Choroid plexus epithelial cell (primary cell): Measurements from ENCODE around the gene STON1.
"Not testable (repeated sequence)": the region's sequence is repeated elsewhere in the genome, so short reads cannot be mapped to it uniquely, and the experiment has no call there.

Source experiments
- DNase-seq: peaks from one replicate; pipeline ENCODE4 v3.0.0-alpha.2; 2010; ENCODE audit warnings: low read depth
- H3K4me3 ChIP-seq: 2 replicates; pipeline ENCODE4 v1.5.1; 2011; ENCODE audit warnings: low read depth, mild to moderate bottlenecking, control low read depth, low read length, moderate library complexity
- TF ChIP-seq, protein P1 (sequence below): conservative IDR thresholded peaks from 2 replicates; pipeline ENCODE4 v1.5.1; 2011; ENCODE audit warnings: low read depth, mild to moderate bottlenecking, control low read depth, inconsistent platforms, low read length, moderate library complexity

STON1 gene

DNA sequence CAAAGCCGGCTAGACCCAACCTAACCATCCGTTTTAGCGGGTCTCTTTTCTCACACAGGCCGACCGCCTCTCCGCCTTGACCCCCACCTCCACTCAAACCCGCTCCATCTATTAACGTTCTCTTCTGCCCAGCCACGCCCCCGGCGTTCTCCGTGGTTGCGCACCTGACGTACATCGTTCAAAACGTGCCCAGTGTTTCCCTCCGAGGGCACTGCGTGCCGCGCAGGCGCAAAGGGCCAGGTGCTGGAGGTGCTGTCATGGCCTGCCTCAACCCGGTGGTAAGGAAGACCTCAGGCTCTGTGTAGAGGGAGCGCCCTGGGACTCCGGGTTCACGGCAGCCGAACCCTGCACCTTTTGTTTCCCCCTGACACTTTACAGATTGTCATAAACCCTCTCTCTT, 87.7 kb downstream of the STON1 start, which contains the start of gene GTF2A1L:
TSS of gene GTF2A1L (plus strand) at position 239 of the 400 bp plus-strand sequence. CDS start at position 258, 19 bp downstream.
- TF ChIP-seq, protein P1, sequence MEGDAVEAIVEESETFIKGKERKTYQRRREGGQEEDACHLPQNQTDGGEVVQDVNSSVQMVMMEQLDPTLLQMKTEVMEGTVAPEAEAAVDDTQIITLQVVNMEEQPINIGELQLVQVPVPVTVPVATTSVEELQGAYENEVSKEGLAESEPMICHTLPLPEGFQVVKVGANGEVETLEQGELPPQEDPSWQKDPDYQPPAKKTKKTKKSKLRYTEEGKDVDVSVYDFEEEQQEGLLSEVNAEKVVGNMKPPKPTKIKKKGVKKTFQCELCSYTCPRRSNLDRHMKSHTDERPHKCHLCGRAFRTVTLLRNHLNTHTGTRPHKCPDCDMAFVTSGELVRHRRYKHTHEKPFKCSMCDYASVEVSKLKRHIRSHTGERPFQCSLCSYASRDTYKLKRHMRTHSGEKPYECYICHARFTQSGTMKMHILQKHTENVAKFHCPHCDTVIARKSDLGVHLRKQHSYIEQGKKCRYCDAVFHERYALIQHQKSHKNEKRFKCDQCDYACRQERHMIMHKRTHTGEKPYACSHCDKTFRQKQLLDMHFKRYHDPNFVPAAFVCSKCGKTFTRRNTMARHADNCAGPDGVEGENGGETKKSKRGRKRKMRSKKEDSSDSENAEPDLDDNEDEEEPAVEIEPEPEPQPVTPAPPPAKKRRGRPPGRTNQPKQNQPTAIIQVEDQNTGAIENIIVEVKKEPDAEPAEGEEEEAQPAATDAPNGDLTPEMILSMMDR, result no peak
- DNase-seq, result no peak
- H3K4me3 ChIP-seq, result no peak within 1 kb of the TSS

DNA sequence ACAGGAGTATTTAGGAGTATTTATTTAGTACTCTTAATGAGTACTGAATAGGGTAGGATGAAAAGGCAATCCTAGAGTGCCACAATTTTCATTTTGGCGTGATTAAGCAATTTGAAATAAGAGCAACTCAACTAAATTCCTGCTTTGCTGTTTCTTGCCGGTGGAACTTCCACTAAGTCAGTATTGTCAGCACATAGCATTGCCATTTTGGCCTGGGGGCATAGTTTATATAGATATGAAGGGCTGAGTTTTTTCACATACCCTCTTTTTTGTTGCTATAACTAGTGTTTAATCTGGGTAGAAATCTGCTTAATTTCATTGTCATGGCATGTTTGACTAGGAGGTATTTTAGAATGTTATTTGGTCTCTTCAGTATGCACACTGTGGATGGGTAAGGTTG, 89.6 kb downstream of the STON1 start:
- H3K4me3 ChIP-seq, result no peak overlapping the region
- TF ChIP-seq, protein P1, result no peak
- no peak for DNase-seq

- DNase-seq, result no peak
- no peak overlapping the region for H3K4me3 ChIP-seq
- TF ChIP-seq, protein P1, result no peak
Observed at GRCh38 chr2:48620604-48621003, 90.7 kb downstream of the STON1 start.

- H3K4me3 ChIP-seq, result not testable (repeated sequence)
Observed at GRCh38 chr2:48622691-48623090, 92.7 kb downstream of the STON1 start.

GRCh38 chr2:48624696-48625095, 94.7 kb downstream of the STON1 start:
- no peak for DNase-seq
- TF ChIP-seq, protein P1, result no peak
- no peak overlapping the region for H3K4me3 ChIP-seq

More at GRCh38 chr2:48622691-48623090, 92.7 kb downstream of the STON1 start:
- peak; percentile 7 for DNase-seq

DNA sequence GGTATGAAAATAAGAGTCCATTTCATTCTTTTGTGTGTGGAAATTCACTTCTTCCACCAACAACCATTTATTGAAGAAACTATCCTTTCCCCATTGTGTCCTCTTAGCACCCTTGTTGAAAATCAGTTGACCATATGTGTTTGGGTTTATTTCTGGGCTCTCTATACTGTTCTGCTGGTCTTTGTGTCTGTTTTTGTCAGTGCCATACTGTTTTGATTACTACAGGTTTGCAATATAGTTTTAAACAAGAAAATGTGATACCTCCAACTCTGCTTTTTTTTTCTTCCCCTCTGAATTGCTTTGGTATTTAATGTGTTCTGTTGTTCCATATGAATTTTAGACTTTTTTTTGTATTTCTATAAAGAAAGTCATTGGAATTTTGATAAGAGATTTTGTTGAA, 96.1 kb downstream of the STON1 start:
- no peak overlapping the region for H3K4me3 ChIP-seq
- TF ChIP-seq, protein P1, result no peak
- DNase-seq, result no peak

DNA sequence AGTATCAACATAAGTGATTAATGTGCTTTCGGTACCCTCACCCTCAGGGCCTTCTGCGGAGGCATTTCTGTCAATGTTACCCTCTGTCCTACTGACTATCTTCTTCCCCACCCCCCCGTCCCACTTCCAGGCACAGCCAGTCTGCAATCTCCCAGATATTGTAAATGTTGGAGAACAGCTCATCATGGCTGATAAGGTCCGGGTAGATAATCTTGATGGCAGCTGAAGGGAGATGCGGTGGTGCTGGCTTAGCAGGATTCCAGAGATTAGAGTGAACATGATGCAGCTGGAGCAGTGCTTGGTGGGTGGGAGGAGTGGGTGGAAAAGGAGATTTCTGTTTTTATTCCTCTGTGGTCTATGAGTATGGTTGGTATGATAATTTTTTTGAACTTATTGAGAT, 103.2 kb downstream of the STON1 start:
- TF ChIP-seq, protein P1, result no peak
- no peak for DNase-seq
- no peak overlapping the region for H3K4me3 ChIP-seq
